HG03097 (cell line): Measurements from ENCODE around the gene NRARP.
"Not testable (repeated sequence)": the region's sequence is repeated elsewhere in the genome, so short reads cannot be mapped to it uniquely, and the experiment has no call there.

Experiments
- ATAC-seq: cut with Tn5 transposase; IDR thresholded peaks from one replicate; pipeline ENCODE4 v1.9.1; 2021; ENCODE audit not compliant: unreplicated experiment, low FRiP score

NRARP gene

GRCh38 chr9:137302118-137302448 is at the start of gene NRARP:
Gene NRARP (minus strand): TSS chr9:137302271. CDS start chr9:137301928, 343 bp downstream.
- ATAC-seq = peak; percentile 66

- ATAC-seq = no peak
Measured at GRCh38 chr9:137350696-137351584, 48.9 kb upstream of the NRARP start.

GRCh38 chr9:137349471-137350033 is 47.5 kb upstream of the NRARP start:
- ATAC-seq = no peak

- no peak for ATAC-seq
Measured at GRCh38 chr9:137348769-137349470, 46.8 kb upstream of the NRARP start.

- ATAC-seq = no peak
Measured at GRCh38 chr9:137347928-137348327, 45.9 kb upstream of the NRARP start.

- ATAC-seq = no peak
Measured at GRCh38 chr9:137342482-137342881, 40.4 kb upstream of the NRARP start.

GRCh38 chr9:137341227-137341626 is 39.2 kb upstream of the NRARP start:
- ATAC-seq = no peak

GRCh38 chr9:137339908-137340462 is 37.9 kb upstream of the NRARP start:
- ATAC-seq = not testable (repeated sequence)

- ATAC-seq = no peak
Measured at GRCh38 chr9:137339045-137339907, 37.2 kb upstream of the NRARP start.

GRCh38 chr9:137336735-137337134 is 34.7 kb upstream of the NRARP start:
- no peak for ATAC-seq

GRCh38 chr9:137333016-137333671 is 31.1 kb upstream of the NRARP start:
- ATAC-seq = no peak

GRCh38 chr9:137331929-137332328 is 29.9 kb upstream of the NRARP start:
- ATAC-seq = no peak

GRCh38 chr9:137330689-137331088 is 28.6 kb upstream of the NRARP start:
- ATAC-seq = no peak

- ATAC-seq = not testable (repeated sequence)
Measured at GRCh38 chr9:137329590-137329989, 27.5 kb upstream of the NRARP start.

- not testable (repeated sequence) for ATAC-seq
Measured at GRCh38 chr9:137327641-137328550, 25.8 kb upstream of the NRARP start.

- ATAC-seq = peak; percentile 79
Measured at GRCh38 chr9:137326445-137327065, 24.5 kb upstream of the NRARP start.

- no peak for ATAC-seq
Measured at GRCh38 chr9:137325799-137326198, 23.7 kb upstream of the NRARP start.

GRCh38 chr9:137325124-137325523 is 23.1 kb upstream of the NRARP start:
- no peak for ATAC-seq
